Nephron (organoid): ENCODE measurements around the gene TRIO.

Experiments
- H3K27ac Mint-ChIP-seq, 3 experiments: 2 replicates each; pipeline ENCODE4 v1.8.0; 2020; ENCODE audit warnings: mixed read lengths in 3 of 3, mild to moderate bottlenecking in 2 of 3, moderate library complexity in 1 of 3
- H3K27me3 Mint-ChIP-seq: 2 replicates; pipeline ENCODE4 v1.8.0; 2021; ENCODE audit warnings: low read depth, mild to moderate bottlenecking, moderate library complexity, mixed read lengths
- H3K36me3 Mint-ChIP-seq: 2 replicates; pipeline ENCODE4 v1.8.0; 2020; ENCODE audit warnings: low read depth, mixed read lengths
- H3K4me1 Mint-ChIP-seq: 2 replicates; pipeline ENCODE4 v1.8.0; 2020; ENCODE audit warnings: mixed read lengths
- H3K4me3 Mint-ChIP-seq, 3 experiments: 2 replicates each; pipeline ENCODE4 v1.8.0; 2020; ENCODE audit warnings: mild to moderate bottlenecking in 3 of 3, mixed read lengths in 3 of 3, moderate library complexity in 2 of 3
- H3K9me3 Mint-ChIP-seq: 2 replicates; pipeline ENCODE4 v1.8.0; 2020; ENCODE audit warnings: mixed read lengths
- CTCF ChIP-seq, 3 experiments: fragments of 200-600 bp; sonication (generic); IDR thresholded peaks; one replicate each; pipeline ENCODE4 v1.5.0; 2021; ENCODE audit warnings: antibody characterized with exemption in 3 of 3; ENCODE audit not compliant: unreplicated experiment in 3 of 3

Gene TRIO

GRCh38 chr5:14421851-14422250 lies 278.7 kb downstream of the TRIO start:
- Mint-ChIP-seq H3K4me1 (peaks cover 80% of the 10 kb centered on the region), H3K4me3 (no peak overlapping the region), H3K36me3 (peaks cover 80% of the 10 kb centered on the region), H3K9me3 (no peaks in the 10 kb centered on the region), H3K27ac (peak overlapping the region; percentile 55 to 76 (median 68)), H3K27me3 (no peaks in the 10 kb centered on the region)
- no peak for TF ChIP-seq CTCF (IDR thresholded peaks at IDR 0.05; ENCODE audit: unreplicated experiment in 3 of 3)

- Mint-ChIP-seq H3K4me1 (peaks cover 80% of the 10 kb centered on the region), H3K4me3 (no peak overlapping the region), H3K27me3 (no peaks in the 10 kb centered on the region), H3K27ac (no peak overlapping the region), H3K36me3 (peaks cover 71% of the 10 kb centered on the region), H3K9me3 (no peaks in the 10 kb centered on the region)
- TF ChIP-seq CTCF (IDR thresholded peaks at IDR 0.05; ENCODE audit: unreplicated experiment in 3 of 3) = no peak
Observed at GRCh38 chr5:14424011-14424685, 281.0 kb downstream of the TRIO start.

- H3K4me1 Mint-ChIP-seq = peaks cover 84% of the 10 kb centered on the region
- H3K36me3 Mint-ChIP-seq = peaks cover 59% of the 10 kb centered on the region
- no peak for TF ChIP-seq CTCF (IDR thresholded peaks at IDR 0.05; ENCODE audit: unreplicated experiment in 3 of 3)
- peak overlapping the region in 1 of 3 experiments; percentile 32 for H3K27ac Mint-ChIP-seq
- no peaks in the 10 kb centered on the region for H3K9me3 Mint-ChIP-seq
- no peaks in the 10 kb centered on the region for H3K27me3 Mint-ChIP-seq
- H3K4me3 Mint-ChIP-seq = no peak overlapping the region
Observed at GRCh38 chr5:14425559-14425958, 282.4 kb downstream of the TRIO start.

GRCh38 chr5:14426521-14426920 lies 283.4 kb downstream of the TRIO start:
- Mint-ChIP-seq H3K27ac (peak overlapping the region; percentile 32 to 68 (median 55)), H3K4me1 (peaks cover 83% of the 10 kb centered on the region), H3K27me3 (no peaks in the 10 kb centered on the region), H3K9me3 (no peaks in the 10 kb centered on the region), H3K36me3 (peaks cover 54% of the 10 kb centered on the region), H3K4me3 (peak overlapping the region in 1 of 3 experiments; percentile 4)
- TF ChIP-seq CTCF (IDR thresholded peaks at IDR 0.05; ENCODE audit: unreplicated experiment in 3 of 3) = no peak

- H3K4me1 Mint-ChIP-seq = peaks cover 86% of the 10 kb centered on the region
- no peak overlapping the region for H3K4me3 Mint-ChIP-seq
Observed at GRCh38 chr5:14428302-14429081, 285.4 kb downstream of the TRIO start.

More at GRCh38 chr5:14428302-14429081, 285.4 kb downstream of the TRIO start:
- Mint-ChIP-seq H3K27me3 (no peaks in the 10 kb centered on the region), H3K27ac (peak overlapping the region; percentile 67 to 92 (median 89)), H3K9me3 (no peaks in the 10 kb centered on the region), H3K36me3 (peaks cover 49% of the 10 kb centered on the region)
- TF ChIP-seq CTCF (IDR thresholded peaks at IDR 0.05; ENCODE audit: unreplicated experiment in 3 of 3) = no peak
